Epithelial cell of esophagus (primary cell): Measurements from ENCODE around the gene MLNR.
A peak's percentile ranks its signal among the peaks of the same experiment; 100 is the strongest.

Experiments
- DNase-seq: peaks from one replicate; pipeline ENCODE4 v3.0.0; 2010; ENCODE audit warnings: low read depth
- H3K4me3 ChIP-seq: 2 replicates; pipeline ENCODE4 v1.5.1; 2011; ENCODE audit warnings: mild to moderate bottlenecking, low read length, control low read depth
- CTCF ChIP-seq: IDR thresholded peaks from 2 replicates; pipeline ENCODE4 v1.5.1; 2011; ENCODE audit warnings: low read depth, mild to moderate bottlenecking, low read length, control low read depth, inconsistent platforms; ENCODE audit not compliant: insufficient read depth; ENCODE audit errors: missing control alignments

MLNR gene

GRCh38 chr13:49221590-49221965 is 1.4 kb downstream of the MLNR start:
- no peak overlapping the region for H3K4me3 ChIP-seq
- no peak for TF ChIP-seq CTCF
- no peak for DNase-seq

GRCh38 chr13:49225223-49226042 is 5.3 kb downstream of the MLNR start:
- DNase-seq: peak; percentile 39
- TF ChIP-seq CTCF: no peak
- H3K4me3 ChIP-seq: no peak overlapping the region

GRCh38 chr13:49226613-49227012 is 6.5 kb downstream of the MLNR start:
- no peak for DNase-seq
- H3K4me3 ChIP-seq: no peak overlapping the region
- TF ChIP-seq CTCF: no peak

GRCh38 chr13:49234741-49235140 is 14.6 kb downstream of the MLNR start:
- H3K4me3 ChIP-seq: no peak overlapping the region
- TF ChIP-seq CTCF: no peak
- DNase-seq: no peak

GRCh38 chr13:49235856-49236431 is 15.8 kb downstream of the MLNR start:
- TF ChIP-seq CTCF: no peak
- H3K4me3 ChIP-seq: no peak overlapping the region
- DNase-seq: no peak

GRCh38 chr13:49238621-49239020 is 18.5 kb downstream of the MLNR start:
- no peak for TF ChIP-seq CTCF
- no peak for DNase-seq
- H3K4me3 ChIP-seq: no peak overlapping the region

GRCh38 chr13:49240017-49240416 is 19.9 kb downstream of the MLNR start:
- peak; percentile 64 for TF ChIP-seq CTCF
- DNase-seq: peak; percentile 60
- no peak overlapping the region for H3K4me3 ChIP-seq
